Liver (tissue), 9 donors: ENCODE data around the gene ACTRT2. TPM values are rescaled to one million over a fixed set of nuclear protein-coding genes. Genes with fewer than 3 reads are reported as not detected.

Source experiments
- DNase-seq: peaks from one replicate; pipeline ENCODE4 v3.0.0-alpha.2; 2017; ENCODE audit warnings: low spot score
- H3K27ac ChIP-seq, 2 donors: one replicate each; pipeline ENCODE4 v1.7.0; 2013; ENCODE audit warnings: inconsistent platforms in 2 of 2, low read length in 2 of 2, control low read depth in 1 of 2, low read depth in 1 of 2, mild to moderate bottlenecking in 1 of 2
- H3K27me3 ChIP-seq, 4 donors: one replicate each; pipeline versions ENCODE4 v1.6.1 to v1.7.0; 2013; ENCODE audit warnings: low read length in 3 of 4, inconsistent platforms in 1 of 4, mild to moderate bottlenecking in 1 of 4, moderate library complexity in 1 of 4; ENCODE audit not compliant: control insufficient read depth in 4 of 4, insufficient read depth in 4 of 4
- H3K36me3 ChIP-seq, 4 donors: one replicate each; pipeline versions ENCODE4 v1.6.1 to v1.7.0; 2013; ENCODE audit warnings: low read length in 3 of 4, mild to moderate bottlenecking in 3 of 4, low read depth in 1 of 4, moderate library complexity in 1 of 4; ENCODE audit not compliant: control insufficient read depth in 4 of 4, insufficient read depth in 3 of 4
- H3K4me1 ChIP-seq, 4 donors: one replicate each; pipeline versions ENCODE4 v1.6.1 to v1.7.0; 2013; ENCODE audit warnings: low read length in 3 of 4, mild to moderate bottlenecking in 3 of 4, moderate library complexity in 1 of 4; ENCODE audit not compliant: control insufficient read depth in 4 of 4, insufficient read depth in 4 of 4
- H3K4me3 ChIP-seq, 3 donors: one replicate each; pipeline versions ENCODE4 v1.6.1 to v1.7.0; 2013; ENCODE audit warnings: low read length in 3 of 3, control low read depth in 1 of 3, low read depth in 1 of 3, mild to moderate bottlenecking in 1 of 3
- H3K9ac ChIP-seq, 2 donors: one replicate each; pipeline ENCODE4 v1.7.0; 2013; ENCODE audit warnings: low read length in 2 of 2, mild to moderate bottlenecking in 2 of 2, moderate library complexity in 2 of 2, control low read depth in 1 of 2, low read depth in 1 of 2
- H3K9me3 ChIP-seq, 4 donors: one replicate each; pipeline versions ENCODE4 v1.6.1 to v1.7.0; 2013; ENCODE audit warnings: low read length in 3 of 4; ENCODE audit not compliant: control insufficient read depth in 4 of 4
- EGR1 ChIP-seq, 2 donors: IDR thresholded peaks; 2 replicates each; pipeline ENCODE4 v1.6.1; 2016 to 2018; ENCODE audit warnings: antibody characterized with exemption in 2 of 2, low read depth in 2 of 2
- FOXA1 ChIP-seq: IDR thresholded peaks from 2 replicates; pipeline ENCODE4 v1.6.1; 2016; ENCODE audit warnings: antibody characterized with exemption
- FOXA2 ChIP-seq: IDR thresholded peaks from 2 replicates; pipeline ENCODE4 v1.6.1; 2016; ENCODE audit warnings: antibody characterized with exemption
- GABPA ChIP-seq, 2 donors: IDR thresholded peaks in 1 of 2; conservative IDR thresholded peaks in 1 of 2; 2 replicates each; pipeline ENCODE4 v1.6.1; 2016; ENCODE audit warnings: antibody characterized with exemption in 2 of 2, mild to moderate bottlenecking in 1 of 2, moderate library complexity in 1 of 2
- HNF4A ChIP-seq, 2 donors: conservative IDR thresholded peaks; 2 replicates each; pipeline ENCODE4 v1.6.1; 2016; ENCODE audit warnings: antibody characterized with exemption in 2 of 2, mild to moderate bottlenecking in 2 of 2
- HNF4G ChIP-seq: IDR thresholded peaks from 2 replicates; pipeline ENCODE4 v1.6.1; 2016; ENCODE audit warnings: antibody characterized with exemption
- JUND ChIP-seq, 2 donors: IDR thresholded peaks; 2 replicates each; pipeline ENCODE4 v1.6.1; 2016; ENCODE audit warnings: antibody characterized with exemption in 2 of 2
- NR2F2 ChIP-seq: IDR thresholded peaks from 2 replicates; pipeline ENCODE4 v1.6.1; 2016; ENCODE audit warnings: antibody characterized with exemption
- RAD21 ChIP-seq, 2 donors: IDR thresholded peaks; 2 replicates each; pipeline ENCODE4 v1.6.1; 2016; ENCODE audit warnings: antibody characterized with exemption in 2 of 2, mild to moderate bottlenecking in 2 of 2
- RXRA ChIP-seq, 2 donors: IDR thresholded peaks; 2 replicates each; pipeline ENCODE4 v1.6.1; 2017 to 2018; ENCODE audit warnings: antibody characterized with exemption in 2 of 2, mild to moderate bottlenecking in 1 of 2
- SP1 ChIP-seq: IDR thresholded peaks from 2 replicates; pipeline ENCODE4 v1.6.1; 2018; ENCODE audit warnings: antibody characterized with exemption, mild to moderate bottlenecking
- TAF1 ChIP-seq: conservative IDR thresholded peaks from 2 replicates; pipeline ENCODE4 v1.6.1; 2016; ENCODE audit warnings: antibody characterized with exemption, mild to moderate bottlenecking
- YY1 ChIP-seq: IDR thresholded peaks from 2 replicates; pipeline ENCODE4 v1.6.1; 2016; ENCODE audit warnings: antibody characterized with exemption, mild to moderate bottlenecking
- WGBS: extraction: QIAGEN DNeasy Blood & Tissue Kit; methylation state at CpG from one replicate; pipeline ENCODE4 v1.1.7; 2013; 5-methylcytosine and 5-hydroxymethylcytosine counted together
- polyA plus RNA-seq, 2 donors: library from polyadenylated mRNA; stranded (reverse) in 1 of 2; unstranded in 1 of 2; fragments of 200-250 nt in 1 of 2; fragments of >200 nt in 1 of 2; fragmentation: Nextera tagmentation in 1 of 2; extraction: Ambion mirVana in 1 of 2; gene quantifications; one replicate each; pipeline versions ENCODE4 v1.2.1 to v1.2.3, GENCODE V29; 2013 to 2015
- total RNA-seq, 2 donors: library from RNA; depleted of rRNA; stranded (reverse); fragments of >200 nt; gene quantifications; one replicate each; pipeline ENCODE4 v1.2.3, GENCODE V29; 2014
- TF ChIP-seq, protein P1 (sequence below): IDR thresholded peaks from 2 replicates; pipeline ENCODE4 v1.6.1; 2016; ENCODE audit warnings: antibody characterized with exemption
- TF ChIP-seq, protein P2 (sequence below): fragments of 150-350 bp; IDR thresholded peaks from 2 replicates; pipeline ENCODE4 v1.5.1; 2017; ENCODE audit warnings: improper control_type of control experiment, low read depth, low read length; ENCODE audit not compliant: missing input control
- TF ChIP-seq, protein P3 (sequence below): IDR thresholded peaks from 2 replicates; pipeline ENCODE4 v1.6.1; 2016; ENCODE audit warnings: antibody characterized with exemption
- TF ChIP-seq, protein P4 (sequence below): IDR thresholded peaks from 2 replicates; pipeline ENCODE4 v1.6.1; 2016; ENCODE audit warnings: antibody characterized with exemption
- TF ChIP-seq, protein P5 (sequence below): IDR thresholded peaks from 2 replicates; pipeline ENCODE4 v1.6.1; 2016; ENCODE audit warnings: antibody characterized with exemption, mild to moderate bottlenecking
- donor health status: healthy.
- donor health status: healthy.
- donor health status: healthy.
- donor health status: healthy.
- donor health status: healthy.

The ACTRT2 gene
- total and polyA plus RNA-seq, 4 donors, result not detected

DNA sequence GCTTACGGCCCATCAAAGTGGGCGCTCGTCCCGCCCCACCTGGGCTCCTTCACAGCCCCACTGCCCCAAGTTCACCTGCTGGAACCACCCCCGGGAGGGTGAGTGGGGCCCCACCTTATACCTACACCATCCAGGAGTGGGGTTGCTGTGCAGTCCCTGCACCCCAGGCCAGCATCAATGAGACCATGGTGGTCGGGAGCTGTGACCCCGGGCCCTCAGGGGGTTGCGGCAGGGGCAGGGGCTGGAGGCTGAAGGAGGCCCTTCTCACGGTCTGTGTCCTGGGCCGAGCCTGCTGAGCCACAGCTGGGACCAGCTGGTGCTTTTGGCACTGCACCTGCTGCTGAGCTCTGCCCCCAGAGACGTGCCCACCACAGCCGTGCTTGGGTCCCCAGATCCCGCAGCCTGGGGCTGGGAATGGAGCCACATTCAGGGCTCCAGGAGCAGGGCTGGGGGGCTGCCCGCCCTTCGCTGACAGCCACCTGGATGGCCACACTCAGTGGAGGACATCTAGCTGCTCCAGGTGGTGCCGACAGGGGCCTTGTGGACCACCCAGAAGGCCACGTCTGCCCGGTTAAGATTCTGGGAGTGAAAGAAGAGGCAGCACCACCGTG, 17.4 kb downstream of the ACTRT2 start:
- Histone ChIP-seq H3K27ac (no peak overlapping the region), H3K9ac (no peak overlapping the region), H3K36me3 (no peaks in the 10 kb centered on the region), H3K9me3 (no peaks in the 10 kb centered on the region), H3K4me3 (no peak overlapping the region), H3K27me3 (peaks cover 0 to 7% (median 4%) of the 10 kb centered on the region in 4 donors), H3K4me1 (no peaks in the 10 kb centered on the region)
- DNase-seq, result no peak
- WGBS, result 73% methylated on average over 19 of the region's 19 CpGs
- TF ChIP-seq RAD21 (IDR thresholded peaks at IDR 0.05), result no peak
- no peak for TF ChIP-seq RXRA (IDR thresholded peaks at IDR 0.05)
- TF ChIP-seq, protein P1, sequence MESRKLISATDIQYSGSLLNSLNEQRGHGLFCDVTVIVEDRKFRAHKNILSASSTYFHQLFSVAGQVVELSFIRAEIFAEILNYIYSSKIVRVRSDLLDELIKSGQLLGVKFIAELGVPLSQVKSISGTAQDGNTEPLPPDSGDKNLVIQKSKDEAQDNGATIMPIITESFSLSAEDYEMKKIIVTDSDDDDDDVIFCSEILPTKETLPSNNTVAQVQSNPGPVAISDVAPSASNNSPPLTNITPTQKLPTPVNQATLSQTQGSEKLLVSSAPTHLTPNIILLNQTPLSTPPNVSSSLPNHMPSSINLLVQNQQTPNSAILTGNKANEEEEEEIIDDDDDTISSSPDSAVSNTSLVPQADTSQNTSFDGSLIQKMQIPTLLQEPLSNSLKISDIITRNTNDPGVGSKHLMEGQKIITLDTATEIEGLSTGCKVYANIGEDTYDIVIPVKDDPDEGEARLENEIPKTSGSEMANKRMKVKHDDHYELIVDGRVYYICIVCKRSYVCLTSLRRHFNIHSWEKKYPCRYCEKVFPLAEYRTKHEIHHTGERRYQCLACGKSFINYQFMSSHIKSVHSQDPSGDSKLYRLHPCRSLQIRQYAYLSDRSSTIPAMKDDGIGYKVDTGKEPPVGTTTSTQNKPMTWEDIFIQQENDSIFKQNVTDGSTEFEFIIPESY, result no peak
- TF ChIP-seq YY1, result no peak
- TF ChIP-seq, protein P2, sequence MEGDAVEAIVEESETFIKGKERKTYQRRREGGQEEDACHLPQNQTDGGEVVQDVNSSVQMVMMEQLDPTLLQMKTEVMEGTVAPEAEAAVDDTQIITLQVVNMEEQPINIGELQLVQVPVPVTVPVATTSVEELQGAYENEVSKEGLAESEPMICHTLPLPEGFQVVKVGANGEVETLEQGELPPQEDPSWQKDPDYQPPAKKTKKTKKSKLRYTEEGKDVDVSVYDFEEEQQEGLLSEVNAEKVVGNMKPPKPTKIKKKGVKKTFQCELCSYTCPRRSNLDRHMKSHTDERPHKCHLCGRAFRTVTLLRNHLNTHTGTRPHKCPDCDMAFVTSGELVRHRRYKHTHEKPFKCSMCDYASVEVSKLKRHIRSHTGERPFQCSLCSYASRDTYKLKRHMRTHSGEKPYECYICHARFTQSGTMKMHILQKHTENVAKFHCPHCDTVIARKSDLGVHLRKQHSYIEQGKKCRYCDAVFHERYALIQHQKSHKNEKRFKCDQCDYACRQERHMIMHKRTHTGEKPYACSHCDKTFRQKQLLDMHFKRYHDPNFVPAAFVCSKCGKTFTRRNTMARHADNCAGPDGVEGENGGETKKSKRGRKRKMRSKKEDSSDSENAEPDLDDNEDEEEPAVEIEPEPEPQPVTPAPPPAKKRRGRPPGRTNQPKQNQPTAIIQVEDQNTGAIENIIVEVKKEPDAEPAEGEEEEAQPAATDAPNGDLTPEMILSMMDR, result no peak
- no peak for TF ChIP-seq JUND (IDR thresholded peaks at IDR 0.05)
- TF ChIP-seq HNF4A (conservative IDR thresholded peaks at IDR 0.05), result no peak
- no peak for TF ChIP-seq NR2F2
- TF ChIP-seq HNF4G, result no peak
- TF ChIP-seq TAF1, result no peak
- no peak for TF ChIP-seq EGR1 (IDR thresholded peaks at IDR 0.05; ENCODE audit: low read depth in 2 of 2)
- TF ChIP-seq, protein P3, sequence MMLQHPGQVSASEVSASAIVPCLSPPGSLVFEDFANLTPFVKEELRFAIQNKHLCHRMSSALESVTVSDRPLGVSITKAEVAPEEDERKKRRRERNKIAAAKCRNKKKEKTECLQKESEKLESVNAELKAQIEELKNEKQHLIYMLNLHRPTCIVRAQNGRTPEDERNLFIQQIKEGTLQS, result no peak

DNA sequence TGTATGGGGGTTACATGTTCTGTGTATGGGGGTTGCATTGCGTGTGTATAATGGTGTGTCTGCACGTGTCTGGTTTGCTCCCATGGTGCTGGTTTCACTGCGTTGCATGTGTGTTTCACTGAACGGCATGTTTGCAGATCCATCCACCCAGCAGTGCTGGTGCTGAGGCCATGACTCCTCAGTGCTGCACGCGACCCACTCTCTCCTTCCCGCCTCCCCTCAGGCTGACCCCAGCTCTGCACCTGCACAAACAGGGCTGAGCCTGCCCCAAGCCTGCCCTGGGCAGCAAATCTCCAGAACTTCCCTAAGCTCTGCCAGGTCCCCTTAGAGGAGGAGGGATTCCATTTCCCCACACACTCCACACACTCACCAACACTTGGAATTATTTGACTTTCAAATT, 18.7 kb downstream of the ACTRT2 start:
- Histone ChIP-seq H3K36me3 (no peaks in the 10 kb centered on the region), H3K4me3 (no peak overlapping the region), H3K27me3 (peaks cover 2 to 7% (median 4%) of the 10 kb centered on the region in 4 donors), H3K9me3 (peaks cover 0 to under 1% (median 0%) of the 10 kb centered on the region in 4 donors), H3K9ac (no peak overlapping the region), H3K4me1 (no peaks in the 10 kb centered on the region), H3K27ac (no peak overlapping the region)
- no peak for TF ChIP-seq FOXA2
- TF ChIP-seq RAD21 (IDR thresholded peaks at IDR 0.05), result no peak
- no peak for TF ChIP-seq HNF4A (conservative IDR thresholded peaks at IDR 0.05)
- TF ChIP-seq HNF4G, result no peak
- no peak for TF ChIP-seq NR2F2
- TF ChIP-seq, protein P3, result no peak
- TF ChIP-seq FOXA1, result no peak
- TF ChIP-seq, protein P2, result no peak
- no peak for TF ChIP-seq JUND (IDR thresholded peaks at IDR 0.05)
- TF ChIP-seq YY1, result no peak
- TF ChIP-seq, protein P4, sequence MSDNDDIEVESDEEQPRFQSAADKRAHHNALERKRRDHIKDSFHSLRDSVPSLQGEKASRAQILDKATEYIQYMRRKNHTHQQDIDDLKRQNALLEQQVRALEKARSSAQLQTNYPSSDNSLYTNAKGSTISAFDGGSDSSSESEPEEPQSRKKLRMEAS, result no peak
- TF ChIP-seq, protein P1, result no peak
- TF ChIP-seq, protein P5, sequence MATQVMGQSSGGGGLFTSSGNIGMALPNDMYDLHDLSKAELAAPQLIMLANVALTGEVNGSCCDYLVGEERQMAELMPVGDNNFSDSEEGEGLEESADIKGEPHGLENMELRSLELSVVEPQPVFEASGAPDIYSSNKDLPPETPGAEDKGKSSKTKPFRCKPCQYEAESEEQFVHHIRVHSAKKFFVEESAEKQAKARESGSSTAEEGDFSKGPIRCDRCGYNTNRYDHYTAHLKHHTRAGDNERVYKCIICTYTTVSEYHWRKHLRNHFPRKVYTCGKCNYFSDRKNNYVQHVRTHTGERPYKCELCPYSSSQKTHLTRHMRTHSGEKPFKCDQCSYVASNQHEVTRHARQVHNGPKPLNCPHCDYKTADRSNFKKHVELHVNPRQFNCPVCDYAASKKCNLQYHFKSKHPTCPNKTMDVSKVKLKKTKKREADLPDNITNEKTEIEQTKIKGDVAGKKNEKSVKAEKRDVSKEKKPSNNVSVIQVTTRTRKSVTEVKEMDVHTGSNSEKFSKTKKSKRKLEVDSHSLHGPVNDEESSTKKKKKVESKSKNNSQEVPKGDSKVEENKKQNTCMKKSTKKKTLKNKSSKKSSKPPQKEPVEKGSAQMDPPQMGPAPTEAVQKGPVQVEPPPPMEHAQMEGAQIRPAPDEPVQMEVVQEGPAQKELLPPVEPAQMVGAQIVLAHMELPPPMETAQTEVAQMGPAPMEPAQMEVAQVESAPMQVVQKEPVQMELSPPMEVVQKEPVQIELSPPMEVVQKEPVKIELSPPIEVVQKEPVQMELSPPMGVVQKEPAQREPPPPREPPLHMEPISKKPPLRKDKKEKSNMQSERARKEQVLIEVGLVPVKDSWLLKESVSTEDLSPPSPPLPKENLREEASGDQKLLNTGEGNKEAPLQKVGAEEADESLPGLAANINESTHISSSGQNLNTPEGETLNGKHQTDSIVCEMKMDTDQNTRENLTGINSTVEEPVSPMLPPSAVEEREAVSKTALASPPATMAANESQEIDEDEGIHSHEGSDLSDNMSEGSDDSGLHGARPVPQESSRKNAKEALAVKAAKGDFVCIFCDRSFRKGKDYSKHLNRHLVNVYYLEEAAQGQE, result no peak
- no peak for TF ChIP-seq RXRA (IDR thresholded peaks at IDR 0.05)
- TF ChIP-seq GABPA (IDR thresholded peaks at IDR 0.05 in 1 of 2, conservative IDR thresholded peaks at IDR 0.05 in 1 of 2), result no peak
- TF ChIP-seq EGR1 (IDR thresholded peaks at IDR 0.05; ENCODE audit: low read depth in 2 of 2), result no peak
- no peak for TF ChIP-seq TAF1
- TF ChIP-seq SP1, result no peak
- DNase-seq, result no peak
- 78% methylated on average over 7 of the region's 7 CpGs for WGBS
